GM18526 (cell line): ENCODE measurements around the gene CEP170B.

Experiments used
- POLR2A ChIP-seq: IDR thresholded peaks from 3 replicates; pipeline ENCODE4 v1.6.1; 2011; ENCODE audit not compliant: insufficient read length; ENCODE audit errors: extremely low read depth

The CEP170B gene

GRCh38 chr14:104891121-104891551 is 26.1 kb downstream of the CEP170B start:
- TF ChIP-seq POLR2A, result no peak

DNA sequence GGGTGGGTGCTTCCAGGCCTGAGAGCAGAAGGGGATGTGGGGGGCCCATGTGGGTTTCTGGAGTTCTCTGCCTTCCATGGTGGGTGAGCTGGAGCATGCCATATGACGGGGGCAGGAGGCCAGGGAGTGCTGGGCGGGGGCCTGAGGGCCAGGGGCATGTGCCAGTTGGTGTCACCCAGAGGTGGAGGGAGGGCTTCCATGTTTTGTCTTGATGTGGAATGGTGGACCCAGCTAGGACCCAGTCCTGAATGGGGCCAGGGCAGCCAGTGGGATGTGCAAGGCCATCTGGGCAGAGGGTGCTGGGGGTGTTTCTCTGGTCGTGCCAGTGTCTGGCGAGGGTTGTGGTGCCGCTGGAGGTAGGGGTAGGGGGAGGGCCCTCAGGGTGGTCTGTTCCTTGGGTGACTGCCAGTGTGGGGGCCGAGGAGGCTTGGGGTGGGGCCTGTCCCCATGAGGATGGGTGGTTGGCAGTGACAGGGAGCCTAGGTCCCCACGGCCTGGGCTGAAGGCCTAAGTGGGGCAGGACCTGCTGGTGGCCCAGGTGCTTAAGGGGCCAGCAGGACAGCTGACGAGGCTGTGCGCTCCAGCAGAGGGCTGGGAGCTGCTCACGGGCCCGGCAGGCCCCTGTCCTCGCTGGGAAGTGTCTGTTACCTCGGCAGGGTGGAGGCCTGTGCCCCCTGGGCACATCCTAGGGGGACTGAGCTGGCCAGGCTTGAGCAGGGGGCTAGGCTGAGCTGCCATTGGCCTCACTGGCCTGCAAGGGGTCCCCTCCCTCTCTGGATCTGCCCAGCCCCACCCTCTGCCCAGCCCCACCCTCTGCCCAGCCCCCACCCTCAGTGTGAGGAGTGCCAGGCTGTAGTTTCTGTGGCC is 26.8 kb downstream of the CEP170B start:
- TF ChIP-seq POLR2A, result no peak

DNA sequence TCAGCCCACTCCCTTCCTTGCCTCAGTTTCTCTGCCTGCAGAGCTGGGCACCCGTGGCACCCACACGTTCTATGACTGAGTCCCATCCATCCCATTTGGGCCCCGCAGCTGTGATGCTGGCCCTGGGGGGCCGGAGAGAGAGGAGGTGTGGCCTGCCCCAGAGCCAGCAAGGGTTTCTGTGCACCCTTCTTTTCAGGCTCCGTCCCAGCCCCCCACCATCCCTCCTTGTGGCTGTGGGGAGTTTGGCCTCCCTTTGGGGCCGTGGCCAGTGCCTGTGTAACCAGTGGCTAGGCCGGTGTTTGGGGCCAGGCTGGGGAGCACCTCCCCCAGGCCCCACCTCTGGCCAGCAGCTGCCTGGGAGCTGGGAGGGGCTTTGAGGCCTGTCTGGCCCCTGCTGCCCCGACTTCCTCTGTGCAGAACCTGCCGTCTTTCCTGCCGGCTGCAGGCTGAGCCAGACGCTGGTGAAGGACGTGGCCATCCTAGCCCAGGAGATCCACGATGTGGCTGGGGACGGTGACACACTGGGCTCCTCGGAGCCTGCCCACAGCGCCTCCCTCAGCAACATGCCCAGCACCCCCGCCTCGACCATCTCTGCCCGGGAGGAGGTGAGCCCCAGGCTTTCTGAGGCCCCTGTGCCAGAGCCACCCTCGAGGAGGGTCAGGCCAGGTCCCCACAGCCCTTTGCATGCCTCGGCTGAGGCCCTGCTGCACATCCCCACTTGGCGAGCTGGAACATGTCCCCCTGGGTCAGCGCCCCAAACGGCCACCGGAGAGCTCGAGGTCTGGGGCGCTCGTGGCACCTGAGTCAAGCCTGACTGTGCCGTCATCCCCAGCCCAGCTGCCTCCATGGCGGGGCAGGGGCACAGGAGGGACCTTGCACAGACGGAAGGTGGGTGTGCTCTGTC is 27.7 kb downstream of the CEP170B start:
- no peak for TF ChIP-seq POLR2A

GRCh38 chr14:104893435-104894207 is 28.6 kb downstream of the CEP170B start:
- TF ChIP-seq POLR2A, result no peak

GRCh38 chr14:104894331-104895206 is 29.5 kb downstream of the CEP170B start:
- no peak for TF ChIP-seq POLR2A

GRCh38 chr14:104895207-104895785 is 30.2 kb downstream of the CEP170B start:
- TF ChIP-seq POLR2A, result no peak

DNA sequence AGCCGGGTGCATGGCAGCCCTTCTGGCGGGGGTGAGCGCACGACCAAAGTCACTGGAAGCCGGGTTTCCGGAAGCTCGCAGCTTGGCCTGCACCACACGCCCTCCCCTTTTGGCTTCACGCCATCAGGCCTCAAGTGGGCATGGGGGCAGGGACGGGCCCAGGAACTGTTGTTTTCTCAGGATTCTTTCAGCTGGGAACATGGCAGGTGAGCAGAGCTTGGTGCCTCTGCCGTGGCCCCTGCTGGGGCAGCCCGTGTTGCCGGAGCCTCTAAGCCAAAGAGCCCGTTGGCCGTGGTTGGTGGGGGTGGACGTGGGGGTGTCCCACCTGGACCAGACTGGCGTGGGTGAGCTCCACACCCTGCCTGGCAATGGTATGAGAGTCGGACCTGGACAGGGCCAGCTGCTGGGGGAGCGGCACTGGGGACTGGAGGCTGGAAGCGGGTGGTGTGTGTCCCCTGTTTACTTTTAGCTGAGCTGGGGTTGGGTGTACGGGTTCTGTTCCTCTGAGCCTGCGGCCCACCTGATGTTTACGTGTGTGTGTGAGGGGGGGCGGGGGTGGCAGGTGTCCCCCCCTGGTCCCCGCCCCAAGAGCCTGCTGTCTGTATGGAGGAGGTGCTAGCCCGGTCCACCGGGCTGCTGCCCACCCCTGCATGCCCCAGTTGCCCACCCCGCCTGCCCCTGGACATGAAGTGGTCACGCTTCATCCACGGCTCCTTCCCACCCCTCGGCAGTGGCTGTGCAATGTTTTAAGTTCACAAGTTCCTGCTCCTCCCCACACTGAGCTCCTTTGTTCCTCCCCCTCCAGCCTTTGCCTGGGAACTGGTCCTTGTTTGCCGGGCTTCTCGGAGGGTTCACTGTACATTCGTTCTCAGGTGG is 31.0 kb downstream of the CEP170B start:
- TF ChIP-seq POLR2A, result no peak

GRCh38 chr14:104897330-104898194 is 32.5 kb downstream of the CEP170B start:
- no peak for TF ChIP-seq POLR2A

DNA sequence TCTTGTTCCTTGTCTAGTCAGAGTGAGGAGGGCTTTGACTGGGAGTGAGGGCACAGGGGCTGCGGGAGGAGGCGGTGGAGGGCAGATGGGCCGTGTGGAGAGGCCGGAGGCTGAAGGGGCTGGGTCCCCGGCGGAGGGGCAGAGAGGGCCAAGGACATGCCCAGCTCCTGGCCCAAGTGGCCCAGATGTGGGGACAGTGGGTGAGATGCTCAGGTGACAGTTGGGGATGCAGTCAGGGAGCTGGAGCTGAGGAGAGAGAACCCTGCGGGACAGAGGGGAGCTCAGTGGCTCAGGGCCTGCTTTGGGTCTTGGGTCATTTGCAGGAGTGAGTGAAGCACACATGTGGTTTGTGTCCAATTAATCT is 33.1 kb downstream of the CEP170B start:
- no peak for TF ChIP-seq POLR2A

- no peak for TF ChIP-seq POLR2A
Observed at GRCh38 chr14:104898870-104899510, 33.9 kb downstream of the CEP170B start.

DNA sequence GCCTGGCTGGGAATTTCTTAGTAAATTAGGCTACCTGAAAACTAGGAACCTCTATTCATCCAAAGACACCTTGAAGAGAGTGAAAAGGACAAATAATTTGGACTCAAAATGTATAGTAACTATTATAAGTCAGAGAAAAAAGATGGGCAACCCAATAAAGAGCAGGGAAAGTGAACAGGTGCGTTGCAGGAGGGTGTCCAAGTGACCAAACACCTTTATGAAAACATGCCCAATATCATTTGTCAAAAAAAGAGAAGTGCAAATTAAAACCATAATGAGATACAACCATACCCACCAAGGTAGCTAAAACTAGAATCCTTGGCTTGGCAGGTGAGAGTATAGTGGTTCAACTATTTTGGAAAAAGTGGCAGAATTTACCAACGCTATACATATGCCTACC is 34.7 kb downstream of the CEP170B start:
- no peak for TF ChIP-seq POLR2A
